ENCODE measurements around the gene RASSF3.

The RASSF3 gene

DNA sequence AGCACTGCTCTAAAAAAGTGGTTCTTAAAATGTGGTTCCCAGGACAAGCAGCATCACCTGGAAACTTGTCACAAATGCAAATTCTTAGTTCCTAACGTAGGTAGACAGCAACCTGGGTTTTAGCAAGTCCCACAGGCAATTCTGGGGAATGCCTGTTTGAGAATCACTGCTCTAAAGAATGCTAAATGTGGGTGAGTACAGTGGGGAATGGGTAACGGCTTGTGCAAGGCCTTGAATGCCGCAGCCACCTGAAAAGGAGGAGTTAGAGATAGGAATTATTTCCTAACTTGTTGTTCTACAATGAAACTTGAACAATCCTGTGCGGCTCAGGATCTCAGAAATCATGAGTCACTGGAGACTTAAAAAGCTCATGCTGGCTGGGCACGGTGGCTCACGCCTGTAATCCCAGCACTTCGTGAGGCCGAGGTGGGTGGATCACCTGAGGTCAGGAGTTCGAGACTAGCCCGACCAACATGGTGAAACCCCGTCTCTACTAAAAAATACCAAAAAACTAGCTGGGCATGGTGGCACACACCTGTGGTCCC is 114.0 kb downstream of the RASSF3 start:
- H3K4me3 ChIP-seq (ENCODE audit: low read depth, low read length): no peak overlapping the region
- no peak for TF ChIP-seq CTCF (IDR thresholded peaks at IDR 0.05; ENCODE audit: low read depth, low read length)

DNA sequence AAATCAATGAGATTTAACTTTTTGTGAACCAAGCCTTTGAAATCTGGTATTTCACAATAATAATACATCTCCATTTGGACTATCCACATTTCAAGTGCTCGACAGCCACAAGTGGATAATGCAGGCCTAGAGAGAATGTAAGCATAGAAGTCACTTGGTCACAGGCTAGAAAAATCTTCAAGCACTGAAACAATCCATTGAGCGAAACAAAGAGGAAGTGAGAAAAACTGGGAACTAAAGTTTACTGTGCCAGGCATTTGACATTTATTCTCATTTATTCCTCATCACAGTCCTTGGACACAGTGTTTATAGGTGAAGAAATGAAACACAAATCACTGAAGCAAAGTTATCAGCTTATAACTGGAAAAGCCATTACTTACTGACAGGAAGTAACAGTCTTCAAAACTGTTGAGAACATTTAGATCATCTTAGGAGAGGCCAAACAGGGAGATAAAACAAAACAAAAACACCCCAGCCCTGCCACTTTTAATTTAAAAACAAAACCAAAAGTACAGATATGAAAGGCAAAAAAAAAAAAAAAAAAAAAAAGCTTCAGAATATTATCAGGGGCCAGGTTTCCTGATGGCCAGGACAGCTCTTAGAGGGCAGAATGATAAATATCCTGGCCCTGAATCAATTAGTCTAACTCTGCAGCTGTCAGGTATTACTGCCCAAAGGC is 119.8 kb downstream of the RASSF3 start:
- TF ChIP-seq CTCF (IDR thresholded peaks at IDR 0.05; ENCODE audit: low read depth, low read length): no peak
- no peak overlapping the region for H3K4me3 ChIP-seq (ENCODE audit: low read depth, low read length)

GRCh38 chr12:64730588-64730969 is 120.3 kb downstream of the RASSF3 start:
- TF ChIP-seq CTCF (IDR thresholded peaks at IDR 0.05; ENCODE audit: low read depth, low read length): no peak
- no peak overlapping the region for H3K4me3 ChIP-seq (ENCODE audit: low read depth, low read length)

- no peak overlapping the region for H3K4me3 ChIP-seq (ENCODE audit: low read depth, low read length)
- no peak for TF ChIP-seq CTCF (IDR thresholded peaks at IDR 0.05; ENCODE audit: low read depth, low read length)
Observed at GRCh38 chr12:64731683-64732082, 121.4 kb downstream of the RASSF3 start.

DNA sequence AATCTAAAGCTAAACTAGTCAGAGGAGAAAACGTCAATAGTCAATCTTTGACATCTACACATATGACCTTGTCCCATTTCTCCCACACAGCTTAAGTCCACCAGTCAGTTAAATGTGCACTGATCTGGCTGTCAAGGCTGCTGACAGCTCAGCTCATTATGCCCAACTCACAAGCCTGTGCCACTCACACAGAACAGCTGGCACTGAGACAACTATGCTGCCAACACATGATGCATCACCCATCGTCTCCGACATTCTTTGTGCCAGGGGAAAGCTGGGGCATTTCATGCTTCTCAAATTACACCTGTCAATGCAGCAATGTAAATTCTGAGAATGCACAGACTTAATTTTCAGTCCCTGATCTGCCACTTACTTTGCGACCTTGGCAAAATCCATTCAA is 123.6 kb downstream of the RASSF3 start:
- no peak overlapping the region for H3K4me3 ChIP-seq (ENCODE audit: low read depth, low read length)
- TF ChIP-seq CTCF (IDR thresholded peaks at IDR 0.05; ENCODE audit: low read depth, low read length): no peak

DNA sequence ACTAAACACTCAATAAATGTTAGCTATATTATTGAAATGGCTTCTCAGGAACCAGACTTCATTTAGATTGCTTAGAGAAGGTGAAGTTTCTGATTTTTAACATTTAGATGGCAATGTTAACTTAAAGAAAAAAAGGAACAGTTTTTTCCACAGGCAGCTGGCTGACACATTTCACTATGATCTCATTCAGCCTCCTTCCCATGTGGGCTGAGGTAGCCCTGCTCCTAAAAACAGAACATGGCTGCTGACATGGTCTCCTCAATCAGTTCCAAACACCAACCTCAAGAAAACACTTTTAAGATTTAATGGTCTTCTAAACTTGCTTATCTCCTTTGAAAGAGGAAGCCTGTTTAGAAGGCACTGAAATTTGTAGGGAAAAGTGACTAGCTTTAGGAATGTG is 125.1 kb downstream of the RASSF3 start:
- no peak for TF ChIP-seq CTCF (IDR thresholded peaks at IDR 0.05; ENCODE audit: low read depth, low read length)
- H3K4me3 ChIP-seq (ENCODE audit: low read depth, low read length): no peak overlapping the region

GRCh38 chr12:64736771-64737170 is 126.5 kb downstream of the RASSF3 start:
- TF ChIP-seq CTCF (IDR thresholded peaks at IDR 0.05; ENCODE audit: low read depth, low read length): no peak
- no peak overlapping the region for H3K4me3 ChIP-seq (ENCODE audit: low read depth, low read length)
